ENCODE measurements around the gene KCNJ2. TPM values are rescaled to one million over a fixed set of nuclear protein-coding genes. Genes with fewer than 3 reads are reported as not detected.

Gene KCNJ2
- total RNA-seq, 1 donor from 2014 or later: 2.6 TPM

DNA sequence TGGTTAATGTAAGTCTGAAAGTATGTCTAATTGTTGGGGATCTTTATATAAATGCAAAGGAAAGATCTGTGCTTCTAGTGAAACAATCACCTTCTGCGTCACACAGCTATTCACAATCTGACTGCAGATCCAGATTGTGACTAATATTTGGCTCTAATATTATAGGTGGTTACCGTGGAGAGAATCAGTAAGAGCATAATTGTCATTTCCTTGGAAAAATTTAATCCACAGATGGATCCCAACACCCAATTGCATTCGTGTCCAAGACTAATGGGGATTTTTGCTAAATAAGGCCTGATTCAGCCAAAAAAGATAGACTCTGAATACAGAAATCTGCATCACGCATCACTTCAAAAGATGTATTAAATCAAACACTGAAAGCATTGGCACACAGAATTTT is 2.7 kb upstream of the KCNJ2 start:
- Mint-ChIP-seq H3K27ac (no peak overlapping the region), H3K36me3 (ENCODE audit: insufficient read depth) (no peaks in the 10 kb centered on the region), H3K27me3 (peaks cover 26% of the 10 kb centered on the region), H3K4me3 (ENCODE audit: low read depth) (no peak overlapping the region), H3K9me3 (ENCODE audit: low read depth) (no peaks in the 10 kb centered on the region), H3K4me1 (ENCODE audit: low read depth) (peaks cover 21% of the 10 kb centered on the region)
- TF ChIP-seq, protein P1, sequence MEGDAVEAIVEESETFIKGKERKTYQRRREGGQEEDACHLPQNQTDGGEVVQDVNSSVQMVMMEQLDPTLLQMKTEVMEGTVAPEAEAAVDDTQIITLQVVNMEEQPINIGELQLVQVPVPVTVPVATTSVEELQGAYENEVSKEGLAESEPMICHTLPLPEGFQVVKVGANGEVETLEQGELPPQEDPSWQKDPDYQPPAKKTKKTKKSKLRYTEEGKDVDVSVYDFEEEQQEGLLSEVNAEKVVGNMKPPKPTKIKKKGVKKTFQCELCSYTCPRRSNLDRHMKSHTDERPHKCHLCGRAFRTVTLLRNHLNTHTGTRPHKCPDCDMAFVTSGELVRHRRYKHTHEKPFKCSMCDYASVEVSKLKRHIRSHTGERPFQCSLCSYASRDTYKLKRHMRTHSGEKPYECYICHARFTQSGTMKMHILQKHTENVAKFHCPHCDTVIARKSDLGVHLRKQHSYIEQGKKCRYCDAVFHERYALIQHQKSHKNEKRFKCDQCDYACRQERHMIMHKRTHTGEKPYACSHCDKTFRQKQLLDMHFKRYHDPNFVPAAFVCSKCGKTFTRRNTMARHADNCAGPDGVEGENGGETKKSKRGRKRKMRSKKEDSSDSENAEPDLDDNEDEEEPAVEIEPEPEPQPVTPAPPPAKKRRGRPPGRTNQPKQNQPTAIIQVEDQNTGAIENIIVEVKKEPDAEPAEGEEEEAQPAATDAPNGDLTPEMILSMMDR (IDR thresholded peaks at IDR 0.05; ENCODE audit: unreplicated experiment): no peak
- DNase-seq (ENCODE audit: low spot score, unreplicated experiment): no peak

DNA sequence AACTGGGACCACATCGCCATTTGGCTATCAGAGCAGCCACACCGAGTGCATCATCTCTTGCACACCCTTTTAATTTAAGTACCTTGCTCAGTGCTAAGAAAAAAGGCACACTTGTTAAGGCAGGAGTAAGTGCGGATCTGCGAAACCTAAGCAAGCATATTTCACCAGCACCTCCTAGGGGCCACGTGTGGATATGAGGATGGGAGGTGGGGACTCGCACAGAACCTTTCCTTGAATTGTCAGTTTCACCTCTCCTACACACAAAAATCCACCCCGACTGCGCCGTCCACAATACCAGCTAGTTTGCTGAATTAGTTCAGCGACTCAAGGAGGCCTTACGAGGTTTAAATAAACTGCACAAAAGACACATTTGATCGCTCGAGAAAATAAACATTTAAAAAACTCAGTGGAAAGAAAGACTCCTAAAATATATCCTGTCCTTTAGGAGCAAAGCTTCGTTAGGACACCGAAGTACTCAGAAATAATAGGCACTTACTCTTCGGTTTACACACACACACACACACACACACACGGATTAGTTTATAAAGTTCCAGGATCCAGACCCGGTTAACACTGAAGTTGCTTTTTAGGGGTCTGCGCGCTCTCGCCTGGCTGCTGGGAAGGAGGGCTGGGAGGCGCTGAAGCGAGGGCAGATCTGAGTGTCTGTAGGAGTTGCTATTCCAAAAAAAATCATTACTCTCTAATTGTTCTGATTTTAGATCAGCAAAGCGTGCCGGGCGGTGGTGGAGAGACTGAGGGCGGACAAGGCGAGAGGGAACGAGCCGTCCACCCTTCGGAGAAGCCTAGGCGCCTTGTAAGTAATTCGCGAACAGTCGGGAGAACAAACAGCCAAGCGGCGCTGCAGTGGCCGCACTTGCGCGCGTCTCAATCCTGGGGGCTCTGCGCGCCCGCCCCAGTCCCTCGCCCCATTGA is 1.0 kb upstream of the KCNJ2 start:
- Mint-ChIP-seq H3K4me3 (ENCODE audit: low read depth) (peak overlapping the region; percentile 83), H3K27ac (peak overlapping the region; percentile 77), H3K36me3 (ENCODE audit: insufficient read depth) (no peaks in the 10 kb centered on the region), H3K9me3 (ENCODE audit: low read depth) (no peaks in the 10 kb centered on the region), H3K27me3 (peaks cover 40% of the 10 kb centered on the region), H3K4me1 (ENCODE audit: low read depth) (peaks cover 18% of the 10 kb centered on the region)
- TF ChIP-seq, protein P1 (IDR thresholded peaks at IDR 0.05; ENCODE audit: unreplicated experiment): peak; percentile 73
- DNase-seq (ENCODE audit: low spot score, unreplicated experiment): peak; percentile 30

DNA sequence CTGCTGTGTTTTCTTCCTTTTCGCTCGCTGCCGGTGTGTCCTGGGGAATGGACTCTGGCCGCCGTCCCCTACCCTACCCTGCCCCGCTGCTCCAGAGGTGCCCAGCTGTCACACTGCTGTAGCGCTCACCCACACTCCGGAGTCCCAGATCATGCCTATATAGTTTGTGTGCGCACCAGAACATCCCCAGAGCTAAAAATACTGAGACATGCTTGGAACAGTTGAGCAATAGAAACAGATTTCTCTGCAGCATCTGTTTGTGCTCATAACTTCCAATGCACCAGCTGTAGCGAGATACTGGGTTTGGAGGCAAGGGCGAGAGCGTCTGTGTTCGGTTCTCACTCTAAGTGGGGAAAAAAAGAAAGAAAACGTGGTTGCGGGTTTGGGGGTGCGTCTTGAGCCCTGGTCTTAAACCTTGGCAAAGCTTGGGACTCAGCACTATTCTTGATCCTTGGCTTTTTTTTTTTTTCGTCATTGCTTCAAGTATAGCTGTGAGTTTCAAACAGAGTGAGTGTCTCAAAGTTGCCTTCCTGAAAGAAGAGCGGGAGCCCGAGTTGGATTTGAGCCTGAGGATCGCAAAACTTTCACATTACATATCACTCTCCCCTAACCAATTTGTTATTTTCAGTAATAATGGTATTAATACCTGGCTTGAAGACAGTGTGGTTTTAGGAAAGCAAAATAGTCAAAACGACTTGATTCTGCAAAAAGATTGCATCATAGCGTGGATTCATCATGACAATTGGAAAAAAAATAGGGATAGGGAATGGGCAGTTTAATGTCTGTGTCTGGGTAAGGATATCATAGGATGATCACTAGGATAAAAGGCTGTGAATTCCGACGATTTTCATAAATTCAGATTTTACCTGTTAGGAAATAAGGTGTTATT is 621 bp downstream of the KCNJ2 start:
- peak overlapping the region; percentile 93 for H3K27ac Mint-ChIP-seq
- no peaks in the 10 kb centered on the region for H3K9me3 Mint-ChIP-seq (ENCODE audit: low read depth)
- H3K36me3 Mint-ChIP-seq (ENCODE audit: insufficient read depth): no peaks in the 10 kb centered on the region
- H3K4me3 Mint-ChIP-seq (ENCODE audit: low read depth): peak overlapping the region; percentile 79
- peaks cover 48% of the 10 kb centered on the region for H3K27me3 Mint-ChIP-seq
- TF ChIP-seq, protein P1 (IDR thresholded peaks at IDR 0.05; ENCODE audit: unreplicated experiment): no peak
- no peak for DNase-seq (ENCODE audit: low spot score, unreplicated experiment)
- peaks cover 18% of the 10 kb centered on the region for H3K4me1 Mint-ChIP-seq (ENCODE audit: low read depth)

DNA sequence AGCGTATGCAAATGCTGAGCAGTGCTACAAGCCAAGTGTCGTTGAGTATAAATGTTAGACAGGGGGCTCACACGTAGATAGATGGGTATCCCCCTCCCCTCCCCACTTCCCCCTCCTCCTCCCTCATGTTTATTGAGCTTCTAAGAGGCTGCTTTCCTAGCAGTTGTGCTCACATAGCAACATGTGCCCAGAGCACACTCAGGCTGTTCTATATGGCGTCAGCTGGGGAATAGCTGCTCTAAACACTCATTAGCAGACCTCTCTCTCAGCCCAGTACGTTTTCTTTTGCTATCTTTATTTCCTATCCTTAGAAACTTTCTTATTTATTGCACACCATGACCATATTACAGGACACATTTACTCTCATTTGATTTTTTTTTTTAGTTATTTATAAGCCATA is 1.8 kb downstream of the KCNJ2 start:
- no peaks in the 10 kb centered on the region for H3K36me3 Mint-ChIP-seq (ENCODE audit: insufficient read depth)
- TF ChIP-seq, protein P1 (IDR thresholded peaks at IDR 0.05; ENCODE audit: unreplicated experiment): no peak
- no peaks in the 10 kb centered on the region for H3K9me3 Mint-ChIP-seq (ENCODE audit: low read depth)
- peaks cover 48% of the 10 kb centered on the region for H3K27me3 Mint-ChIP-seq
- peaks cover 18% of the 10 kb centered on the region for H3K4me1 Mint-ChIP-seq (ENCODE audit: low read depth)
- no peak for DNase-seq (ENCODE audit: low spot score, unreplicated experiment)
- H3K4me3 Mint-ChIP-seq (ENCODE audit: low read depth): peak overlapping the region; percentile 79
- H3K27ac Mint-ChIP-seq: no peak overlapping the region

DNA sequence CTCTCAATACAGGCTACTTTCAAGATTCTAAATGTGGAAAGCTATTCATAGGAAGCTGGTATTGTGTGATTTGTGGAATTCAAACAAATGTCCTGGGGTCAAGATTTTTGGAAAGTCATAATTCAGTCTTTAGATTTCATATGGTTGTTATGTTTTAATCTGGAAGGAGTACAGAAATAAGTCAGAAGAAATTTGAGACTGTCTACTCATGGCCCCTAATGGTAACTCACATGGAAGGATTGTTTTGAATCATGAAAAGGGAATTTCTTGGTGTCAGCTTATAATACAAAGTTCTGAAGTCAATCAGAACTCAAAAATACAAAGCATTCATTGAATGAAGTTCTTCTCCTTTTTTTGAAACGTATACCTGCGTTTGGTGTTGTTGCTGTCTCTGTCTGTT is 3.1 kb downstream of the KCNJ2 start:
- H3K27me3 Mint-ChIP-seq: peaks cover 43% of the 10 kb centered on the region
- H3K36me3 Mint-ChIP-seq (ENCODE audit: insufficient read depth): no peaks in the 10 kb centered on the region
- TF ChIP-seq, protein P1 (IDR thresholded peaks at IDR 0.05; ENCODE audit: unreplicated experiment): no peak
- no peaks in the 10 kb centered on the region for H3K9me3 Mint-ChIP-seq (ENCODE audit: low read depth)
- no peak overlapping the region for H3K4me3 Mint-ChIP-seq (ENCODE audit: low read depth)
- DNase-seq (ENCODE audit: low spot score, unreplicated experiment): no peak
- peaks cover 18% of the 10 kb centered on the region for H3K4me1 Mint-ChIP-seq (ENCODE audit: low read depth)
- H3K27ac Mint-ChIP-seq: no peak overlapping the region

Data from progenitor cell of endocrine pancreas (in vitro differentiated cells).